ENCODE results near the gene CDH18.

DNA sequence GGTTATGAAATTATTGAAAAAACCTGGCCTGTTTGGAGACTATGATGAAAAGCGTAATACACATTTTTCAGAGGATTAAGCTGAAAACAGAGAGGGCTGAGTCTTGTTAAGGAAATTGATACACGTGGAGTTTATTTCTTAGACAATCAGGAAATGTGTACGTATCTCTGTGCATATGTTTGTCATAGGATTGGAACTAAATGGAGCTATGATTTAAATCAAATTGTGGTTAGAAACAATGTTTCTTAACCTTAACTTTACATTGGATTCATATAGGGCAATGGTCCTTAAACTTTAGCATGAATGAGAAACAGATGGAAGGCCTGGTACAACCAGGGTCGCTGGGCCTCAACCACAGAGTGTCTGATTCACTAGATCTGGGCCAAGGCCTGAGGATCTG is 451.6 kb downstream of the CDH18 start:
- TF ChIP-seq, protein P1, sequence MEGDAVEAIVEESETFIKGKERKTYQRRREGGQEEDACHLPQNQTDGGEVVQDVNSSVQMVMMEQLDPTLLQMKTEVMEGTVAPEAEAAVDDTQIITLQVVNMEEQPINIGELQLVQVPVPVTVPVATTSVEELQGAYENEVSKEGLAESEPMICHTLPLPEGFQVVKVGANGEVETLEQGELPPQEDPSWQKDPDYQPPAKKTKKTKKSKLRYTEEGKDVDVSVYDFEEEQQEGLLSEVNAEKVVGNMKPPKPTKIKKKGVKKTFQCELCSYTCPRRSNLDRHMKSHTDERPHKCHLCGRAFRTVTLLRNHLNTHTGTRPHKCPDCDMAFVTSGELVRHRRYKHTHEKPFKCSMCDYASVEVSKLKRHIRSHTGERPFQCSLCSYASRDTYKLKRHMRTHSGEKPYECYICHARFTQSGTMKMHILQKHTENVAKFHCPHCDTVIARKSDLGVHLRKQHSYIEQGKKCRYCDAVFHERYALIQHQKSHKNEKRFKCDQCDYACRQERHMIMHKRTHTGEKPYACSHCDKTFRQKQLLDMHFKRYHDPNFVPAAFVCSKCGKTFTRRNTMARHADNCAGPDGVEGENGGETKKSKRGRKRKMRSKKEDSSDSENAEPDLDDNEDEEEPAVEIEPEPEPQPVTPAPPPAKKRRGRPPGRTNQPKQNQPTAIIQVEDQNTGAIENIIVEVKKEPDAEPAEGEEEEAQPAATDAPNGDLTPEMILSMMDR (IDR thresholded peaks at IDR 0.05) = no peak
- no peak for TF ChIP-seq POLR2A (IDR thresholded peaks at IDR 0.05)

Measured in uterus (tissue), 2 donors.